Measurements from ENCODE around the gene RAP1GAP. TPM values are rescaled to one million over a fixed set of nuclear protein-coding genes. Genes with fewer than 3 reads are reported as not detected.

The RAP1GAP gene
- polyA plus RNA-seq, 4 donors = 15.9 to 81.8 (median 19.4) TPM

DNA sequence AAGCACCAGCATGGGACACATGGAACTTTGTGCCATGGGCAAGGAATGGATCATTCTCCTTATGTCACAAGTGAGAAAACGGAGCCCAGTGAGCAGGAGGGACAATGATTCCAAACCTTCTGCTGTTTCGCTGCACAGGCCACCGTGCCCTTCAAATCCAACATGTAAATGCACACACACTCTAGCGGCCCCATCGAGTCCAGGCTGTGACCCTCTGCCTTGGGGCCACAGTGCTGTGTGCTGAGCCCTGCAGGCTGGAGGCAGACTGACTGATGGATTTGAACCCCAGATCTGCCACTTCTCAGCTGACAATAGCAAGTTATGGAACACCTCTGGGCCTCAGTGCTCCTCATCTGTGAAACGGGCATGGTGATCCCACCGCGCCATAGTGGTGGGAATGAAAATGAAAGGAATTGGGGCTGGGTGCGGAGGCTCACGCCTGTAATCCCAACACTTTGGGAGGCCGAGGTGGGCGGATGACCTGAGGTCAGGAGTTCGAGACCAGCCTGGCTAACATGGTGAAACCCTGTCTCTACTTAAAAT is 96.4 kb downstream of the RAP1GAP start:
- DNase-seq (no peak), FAIRE-seq (no peak)
- Histone ChIP-seq H3K36me3 (ENCODE audit: control insufficient read depth in 3 of 3, insufficient read depth in 2 of 3, low read depth in 1 of 3, low read length in 3 of 3) (no peaks in the 10 kb centered on the region), H3K9me3 (ENCODE audit: control insufficient read depth in 2 of 2, insufficient read depth in 1 of 2, low read depth in 1 of 2, low read length in 1 of 2) (peaks cover 0 to 10% of the 10 kb centered on the region in 2 donors), H3K27ac (ENCODE audit: low read depth in 1 of 3, low read length in 2 of 3) (no peak overlapping the region), H3K4me3 (ENCODE audit: low read depth in 1 of 3, low read length in 3 of 3) (no peak overlapping the region), H3K27me3 (ENCODE audit: control insufficient read depth in 3 of 3, insufficient read depth in 3 of 3, low read length in 3 of 3) (peaks cover 0 to 3% (median 0%) of the 10 kb centered on the region in 3 donors), H3K4me1 (ENCODE audit: control insufficient read depth in 3 of 3, insufficient read depth in 2 of 3, low read depth in 1 of 3, low read length in 2 of 3) (peaks cover 0 to 12% (median 0%) of the 10 kb centered on the region in 3 donors)
- 88 to 89% (median 89%) methylated on average over 13 of the region's 13 CpGs for WGBS, 3 donors

DNA sequence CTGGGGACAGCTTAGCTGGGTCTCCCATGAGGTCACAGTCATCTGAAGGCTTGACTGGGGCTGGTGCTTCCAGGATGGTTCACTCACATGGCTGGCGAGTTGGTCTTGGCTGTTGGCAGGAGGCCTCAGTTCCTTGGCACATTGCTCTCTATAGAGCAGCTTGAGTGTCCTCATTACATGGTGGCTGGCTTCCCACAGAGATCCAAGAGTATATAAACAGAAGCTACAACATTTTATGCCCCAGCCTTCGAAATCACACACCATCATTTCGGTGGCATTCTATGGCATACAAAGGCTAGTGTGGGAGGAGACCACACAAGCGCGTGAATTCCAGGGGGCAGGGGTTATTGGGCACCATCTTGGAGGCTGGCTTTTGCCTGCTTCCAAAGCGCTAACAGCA is 96.9 kb downstream of the RAP1GAP start:
- WGBS, 3 donors = 85 to 93% (median 92%) methylated on average over 6 of the region's 6 CpGs

DNA sequence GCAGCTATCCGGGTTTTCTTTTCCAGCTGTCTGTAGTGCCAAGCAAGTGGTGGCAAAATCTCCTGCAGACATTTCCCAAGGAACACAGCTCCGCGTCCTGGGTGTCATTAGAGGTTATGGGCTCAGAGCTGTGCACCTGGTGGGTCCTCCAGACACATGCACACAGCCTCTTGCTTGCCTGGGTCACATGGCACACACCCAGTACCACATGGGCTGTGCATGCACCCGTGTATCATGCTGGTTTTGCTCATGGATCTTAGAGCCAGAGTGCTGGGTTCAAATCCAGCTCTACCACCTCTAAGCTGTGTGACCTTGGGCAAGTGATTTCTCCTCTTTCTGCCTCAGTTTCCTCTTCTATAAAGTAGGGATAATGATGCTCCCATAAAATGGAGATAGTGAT is 98.3 kb downstream of the RAP1GAP start:
- Histone ChIP-seq H3K9me3 (ENCODE audit: control insufficient read depth in 2 of 2, insufficient read depth in 1 of 2, low read depth in 1 of 2, low read length in 1 of 2) (peaks cover 0 to 10% of the 10 kb centered on the region in 2 donors), H3K4me1 (ENCODE audit: control insufficient read depth in 3 of 3, insufficient read depth in 2 of 3, low read depth in 1 of 3, low read length in 2 of 3) (peaks cover 0 to 12% (median 0%) of the 10 kb centered on the region in 3 donors), H3K27ac (ENCODE audit: low read depth in 1 of 3, low read length in 2 of 3) (no peak overlapping the region), H3K27me3 (ENCODE audit: control insufficient read depth in 3 of 3, insufficient read depth in 3 of 3, low read length in 3 of 3) (peaks cover 0 to 3% (median 0%) of the 10 kb centered on the region in 3 donors), H3K4me3 (ENCODE audit: low read depth in 1 of 3, low read length in 3 of 3) (no peak overlapping the region), H3K36me3 (ENCODE audit: control insufficient read depth in 3 of 3, insufficient read depth in 2 of 3, low read depth in 1 of 3, low read length in 3 of 3) (no peaks in the 10 kb centered on the region)
- DNase-seq = no peak
- FAIRE-seq = no peak
- 72 to 86% (median 74%) methylated on average over 4 of the region's 4 CpGs for WGBS, 3 donors

More for the DNA sequence above, 96.9 kb downstream of the RAP1GAP start:
- Histone ChIP-seq H3K27ac (ENCODE audit: low read depth in 1 of 3, low read length in 2 of 3) (no peak overlapping the region), H3K4me3 (ENCODE audit: low read depth in 1 of 3, low read length in 3 of 3) (no peak overlapping the region), H3K9me3 (ENCODE audit: control insufficient read depth in 2 of 2, insufficient read depth in 1 of 2, low read depth in 1 of 2, low read length in 1 of 2) (peaks cover 0 to 10% of the 10 kb centered on the region in 2 donors), H3K27me3 (ENCODE audit: control insufficient read depth in 3 of 3, insufficient read depth in 3 of 3, low read length in 3 of 3) (peaks cover 0 to 3% (median 0%) of the 10 kb centered on the region in 3 donors), H3K4me1 (ENCODE audit: control insufficient read depth in 3 of 3, insufficient read depth in 2 of 3, low read depth in 1 of 3, low read length in 2 of 3) (peaks cover 0 to 12% (median 0%) of the 10 kb centered on the region in 3 donors), H3K36me3 (ENCODE audit: control insufficient read depth in 3 of 3, insufficient read depth in 2 of 3, low read depth in 1 of 3, low read length in 3 of 3) (no peaks in the 10 kb centered on the region)
- DNase-seq = no peak
- no peak for FAIRE-seq

DNA sequence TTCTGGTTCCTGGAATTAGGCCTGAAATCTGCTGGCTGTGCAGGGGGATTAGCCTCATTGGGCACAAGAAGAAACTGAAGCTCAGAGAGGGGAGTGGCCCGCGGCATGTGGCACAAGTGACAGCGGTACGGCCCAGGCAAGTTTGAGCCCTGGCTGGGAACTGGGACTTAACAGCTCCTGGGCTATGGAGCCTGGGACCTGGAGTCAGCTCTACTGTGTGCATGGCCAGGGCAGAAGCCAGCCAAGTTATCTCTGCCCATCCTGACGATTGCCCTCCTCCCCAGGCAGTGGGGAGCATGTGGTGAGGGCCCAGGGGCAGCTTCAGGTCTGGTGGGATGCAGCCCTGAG is 98.7 kb downstream of the RAP1GAP start:
- H3K27ac ChIP-seq (ENCODE audit: low read depth in 1 of 3, low read length in 2 of 3) = no peak overlapping the region
- 86 to 90% (median 86%) methylated on average over 5 of the region's 5 CpGs for WGBS, 3 donors
- H3K27me3 ChIP-seq (ENCODE audit: control insufficient read depth in 3 of 3, insufficient read depth in 3 of 3, low read length in 3 of 3) = peaks cover 0 to 3% (median 0%) of the 10 kb centered on the region in 3 donors
- H3K4me1 ChIP-seq (ENCODE audit: control insufficient read depth in 3 of 3, insufficient read depth in 2 of 3, low read depth in 1 of 3, low read length in 2 of 3) = peaks cover 0 to 12% (median 0%) of the 10 kb centered on the region in 3 donors
- H3K9me3 ChIP-seq (ENCODE audit: control insufficient read depth in 2 of 2, insufficient read depth in 1 of 2, low read depth in 1 of 2, low read length in 1 of 2) = peaks cover 0 to 10% of the 10 kb centered on the region in 2 donors
- no peak overlapping the region for H3K4me3 ChIP-seq (ENCODE audit: low read depth in 1 of 3, low read length in 3 of 3)
- DNase-seq (no peak), FAIRE-seq (no peak)
- H3K36me3 ChIP-seq (ENCODE audit: control insufficient read depth in 3 of 3, insufficient read depth in 2 of 3, low read depth in 1 of 3, low read length in 3 of 3) = no peaks in the 10 kb centered on the region

DNA sequence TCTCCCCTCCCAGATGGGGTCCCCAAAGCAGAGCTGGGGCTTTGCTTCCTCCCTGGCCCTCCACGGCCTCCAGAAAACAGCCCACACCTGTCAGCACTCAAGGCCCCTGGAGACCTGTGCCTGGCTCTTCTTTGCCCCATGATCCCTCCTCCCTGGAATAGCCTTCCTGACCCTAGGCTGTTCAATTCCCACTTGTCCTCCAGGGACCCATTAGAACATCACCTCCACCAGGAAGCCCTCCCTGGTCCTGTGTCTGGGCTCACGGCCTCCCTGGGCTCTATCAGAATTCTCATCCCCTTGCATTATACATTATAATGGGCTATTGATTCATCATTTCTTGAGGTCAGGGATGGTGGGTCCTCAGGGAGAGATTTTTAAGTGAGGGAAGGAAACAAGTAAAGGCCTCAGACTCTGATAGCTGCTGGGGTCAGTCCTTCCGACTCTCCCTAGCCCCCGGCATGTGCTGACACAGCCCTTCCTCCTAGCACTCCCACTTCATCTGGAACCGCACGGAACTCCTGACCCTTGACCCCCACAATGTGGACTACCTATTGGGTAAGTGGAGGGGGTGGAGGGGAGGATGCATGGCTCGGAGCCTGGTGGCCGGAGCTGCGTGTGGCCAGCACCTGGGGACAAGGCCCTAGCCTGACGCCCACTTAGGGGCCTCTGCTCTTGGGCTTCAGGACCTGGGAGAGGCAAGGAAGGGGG is 99.2 kb downstream of the RAP1GAP start:
- peaks cover 0 to 10% of the 10 kb centered on the region in 2 donors for H3K9me3 ChIP-seq (ENCODE audit: control insufficient read depth in 2 of 2, insufficient read depth in 1 of 2, low read depth in 1 of 2, low read length in 1 of 2)
- DNase-seq (no peak), FAIRE-seq (no peak)
- no peaks in the 10 kb centered on the region for H3K36me3 ChIP-seq (ENCODE audit: control insufficient read depth in 3 of 3, insufficient read depth in 2 of 3, low read depth in 1 of 3, low read length in 3 of 3)
- 66 to 82% (median 70%) methylated on average over 10 of the region's 10 CpGs for WGBS, 3 donors
- H3K4me1 ChIP-seq (ENCODE audit: control insufficient read depth in 3 of 3, insufficient read depth in 2 of 3, low read depth in 1 of 3, low read length in 2 of 3) = peaks cover 0 to 12% (median 0%) of the 10 kb centered on the region in 3 donors
- H3K4me3 ChIP-seq (ENCODE audit: low read depth in 1 of 3, low read length in 3 of 3) = no peak overlapping the region
- peaks cover 0 to 3% (median 0%) of the 10 kb centered on the region in 3 donors for H3K27me3 ChIP-seq (ENCODE audit: control insufficient read depth in 3 of 3, insufficient read depth in 3 of 3, low read length in 3 of 3)
- H3K27ac ChIP-seq (ENCODE audit: low read depth in 1 of 3, low read length in 2 of 3) = no peak overlapping the region

DNA sequence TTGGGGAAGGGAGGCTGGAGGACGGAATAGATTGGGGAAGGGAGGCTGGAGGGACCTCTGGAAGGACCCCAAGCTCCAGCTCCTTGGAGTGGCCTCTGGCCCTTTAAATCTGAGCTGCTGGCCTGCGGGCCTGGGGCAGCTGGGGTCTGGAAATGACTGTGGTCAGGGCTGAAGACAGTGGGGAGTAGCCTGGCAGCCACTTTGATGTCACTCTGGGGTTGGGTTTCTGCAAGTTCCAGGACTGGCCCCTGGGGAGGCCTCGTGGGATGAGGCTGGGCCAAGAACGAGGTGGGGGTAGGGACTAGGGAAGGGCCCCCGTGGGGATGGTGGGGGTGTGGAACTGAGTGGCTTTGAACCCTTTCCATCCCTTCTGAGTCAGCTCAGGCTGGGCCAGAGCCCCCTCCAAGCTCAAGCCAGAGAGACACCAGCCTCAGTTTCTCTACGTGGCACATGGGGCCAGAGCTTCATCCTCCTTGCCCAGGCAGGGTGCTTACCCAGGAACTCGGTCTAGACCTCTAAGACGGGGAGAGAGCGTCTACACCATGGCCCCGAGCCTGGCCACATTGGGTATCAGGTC is 100.3 kb downstream of the RAP1GAP start:
- 69 to 75% (median 71%) methylated on average over 9 to 10 of the region's 10 CpGs for WGBS, 3 donors
- Histone ChIP-seq H3K9me3 (ENCODE audit: control insufficient read depth in 2 of 2, insufficient read depth in 1 of 2, low read depth in 1 of 2, low read length in 1 of 2) (peaks cover 0 to 10% of the 10 kb centered on the region in 2 donors), H3K4me3 (ENCODE audit: low read depth in 1 of 3, low read length in 3 of 3) (no peak overlapping the region), H3K36me3 (ENCODE audit: control insufficient read depth in 3 of 3, insufficient read depth in 2 of 3, low read depth in 1 of 3, low read length in 3 of 3) (no peaks in the 10 kb centered on the region), H3K27me3 (ENCODE audit: control insufficient read depth in 3 of 3, insufficient read depth in 3 of 3, low read length in 3 of 3) (peaks cover 0 to 2% (median 0%) of the 10 kb centered on the region in 3 donors), H3K4me1 (ENCODE audit: control insufficient read depth in 3 of 3, insufficient read depth in 2 of 3, low read depth in 1 of 3, low read length in 2 of 3) (peaks cover 0 to 6% (median 0%) of the 10 kb centered on the region in 3 donors), H3K27ac (ENCODE audit: low read depth in 1 of 3, low read length in 2 of 3) (no peak overlapping the region)
- DNase-seq = no peak
- no peak for FAIRE-seq

DNA sequence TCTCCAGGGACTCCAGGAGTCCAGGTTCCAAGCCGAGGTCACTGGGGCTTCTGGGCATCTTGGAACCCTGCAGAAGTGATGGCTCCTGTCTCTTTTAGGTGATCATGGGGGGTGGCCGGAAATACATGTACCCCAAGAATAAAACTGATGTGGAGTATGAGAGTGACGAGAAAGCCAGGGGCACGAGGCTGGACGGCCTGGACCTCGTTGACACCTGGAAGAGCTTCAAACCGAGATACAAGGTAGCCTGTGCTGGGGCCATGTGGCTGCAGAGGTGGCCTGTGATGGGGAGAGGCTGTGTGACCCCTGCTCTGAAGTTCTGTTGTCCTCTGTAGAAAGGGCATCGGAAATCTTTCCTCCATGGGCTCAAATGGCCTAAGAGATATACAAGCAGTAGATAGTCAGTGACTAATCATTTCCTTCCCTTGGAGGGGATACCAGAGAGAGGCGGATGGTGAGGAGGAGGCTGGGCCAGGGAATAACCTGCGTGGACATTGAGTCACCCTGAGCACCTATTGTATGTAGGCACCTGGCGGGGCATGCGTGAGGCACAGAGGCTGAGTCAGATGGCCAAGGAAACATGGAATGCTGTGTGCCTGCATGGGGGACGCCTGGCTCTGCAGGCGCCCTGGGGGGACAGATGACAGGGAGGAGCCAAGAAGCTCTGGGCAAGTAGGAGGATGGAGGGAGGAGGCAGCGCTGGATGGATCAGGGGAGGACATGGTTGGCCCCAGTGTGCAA is 101.0 kb downstream of the RAP1GAP start:
- H3K4me3 ChIP-seq (ENCODE audit: low read depth in 1 of 3, low read length in 3 of 3) = no peak overlapping the region
- H3K27ac ChIP-seq (ENCODE audit: low read depth in 1 of 3, low read length in 2 of 3) = no peak overlapping the region
- DNase-seq (no peak), FAIRE-seq (no peak)
- whole genome bisulfite sequencing, 3 donors = 81 to 90% (median 88%) methylated on average over 15 of the region's 15 CpGs
- H3K9me3 ChIP-seq (ENCODE audit: control insufficient read depth in 2 of 2, insufficient read depth in 1 of 2, low read depth in 1 of 2, low read length in 1 of 2) = peaks cover 0 to 10% of the 10 kb centered on the region in 2 donors
- H3K27me3 ChIP-seq (ENCODE audit: control insufficient read depth in 3 of 3, insufficient read depth in 3 of 3, low read length in 3 of 3) = no peaks in the 10 kb centered on the region
- no peaks in the 10 kb centered on the region for H3K36me3 ChIP-seq (ENCODE audit: control insufficient read depth in 3 of 3, insufficient read depth in 2 of 3, low read depth in 1 of 3, low read length in 3 of 3)
- peaks cover 0 to 6% (median 0%) of the 10 kb centered on the region in 3 donors for H3K4me1 ChIP-seq (ENCODE audit: control insufficient read depth in 3 of 3, insufficient read depth in 2 of 3, low read depth in 1 of 3, low read length in 2 of 3)

Data from small intestine (tissue), 7 donors.